HG03139 (cell line): ENCODE data around the gene RANBP10.

Experiments
- ATAC-seq: cut with Tn5 transposase; IDR thresholded peaks from one replicate; pipeline ENCODE4 v1.9.1; 2021; ENCODE audit not compliant: unreplicated experiment

The RANBP10 gene

GRCh38 chr16:67749436-67750078 lies 56.8 kb downstream of the RANBP10 start:
- no peak for ATAC-seq

GRCh38 chr16:67748834-67749233 lies 57.5 kb downstream of the RANBP10 start:
- no peak for ATAC-seq

GRCh38 chr16:67746846-67747245 lies 59.5 kb downstream of the RANBP10 start:
- ATAC-seq: no peak

- no peak for ATAC-seq
Observed at GRCh38 chr16:67741118-67741517, 65.2 kb downstream of the RANBP10 start.

- no peak for ATAC-seq
Observed at GRCh38 chr16:67740391-67740790, 66.0 kb downstream of the RANBP10 start.

- ATAC-seq: no peak
Observed at GRCh38 chr16:67736858-67737257, 69.5 kb downstream of the RANBP10 start.

- no peak for ATAC-seq
Observed at GRCh38 chr16:67734731-67735201, 71.6 kb downstream of the RANBP10 start.

- no peak for ATAC-seq
Observed at GRCh38 chr16:67733734-67734470, 72.5 kb downstream of the RANBP10 start.

GRCh38 chr16:67731753-67732095 lies 74.6 kb downstream of the RANBP10 start:
- ATAC-seq: no peak

GRCh38 chr16:67731071-67731752 lies 75.1 kb downstream of the RANBP10 start:
- ATAC-seq: no peak

GRCh38 chr16:67730326-67730725 lies 76.0 kb downstream of the RANBP10 start:
- no peak for ATAC-seq

- no peak for ATAC-seq
Observed at GRCh38 chr16:67729636-67730248, 76.6 kb downstream of the RANBP10 start.

- ATAC-seq: no peak
Observed at GRCh38 chr16:67727521-67728485, 78.6 kb downstream of the RANBP10 start.

GRCh38 chr16:67726106-67727034 lies 80.0 kb downstream of the RANBP10 start:
- ATAC-seq: no peak

GRCh38 chr16:67723911-67724305 lies 82.5 kb downstream of the RANBP10 start:
- ATAC-seq: no peak

GRCh38 chr16:67723151-67723910 lies 83.0 kb downstream of the RANBP10 start:
- no peak for ATAC-seq

- ATAC-seq: no peak
Observed at GRCh38 chr16:67720236-67720635, 86.1 kb downstream of the RANBP10 start.

- ATAC-seq: no peak
Observed at GRCh38 chr16:67719778-67720144, 86.6 kb downstream of the RANBP10 start.
